OCI-LY3 (cell line): ENCODE data around the gene CTTNBP2NL.

Experiments used
- EZH2phosphoT487 ChIP-seq: fragments of 200-600 bp; shearing (Covaris generic); IDR thresholded peaks from 2 replicates; pipeline ENCODE4 v1.6.1; 2018; ENCODE audit warnings: antibody characterized with exemption, mixed run types, low read depth
- TF ChIP-seq, protein P1 (sequence below): fragments of 200-600, 300-600 bp; sonication (generic); IDR thresholded peaks from 2 replicates; pipeline ENCODE4 v1.5.1; 2014; ENCODE audit warnings: antibody characterized with exemption, low read length, low read depth

DNA sequence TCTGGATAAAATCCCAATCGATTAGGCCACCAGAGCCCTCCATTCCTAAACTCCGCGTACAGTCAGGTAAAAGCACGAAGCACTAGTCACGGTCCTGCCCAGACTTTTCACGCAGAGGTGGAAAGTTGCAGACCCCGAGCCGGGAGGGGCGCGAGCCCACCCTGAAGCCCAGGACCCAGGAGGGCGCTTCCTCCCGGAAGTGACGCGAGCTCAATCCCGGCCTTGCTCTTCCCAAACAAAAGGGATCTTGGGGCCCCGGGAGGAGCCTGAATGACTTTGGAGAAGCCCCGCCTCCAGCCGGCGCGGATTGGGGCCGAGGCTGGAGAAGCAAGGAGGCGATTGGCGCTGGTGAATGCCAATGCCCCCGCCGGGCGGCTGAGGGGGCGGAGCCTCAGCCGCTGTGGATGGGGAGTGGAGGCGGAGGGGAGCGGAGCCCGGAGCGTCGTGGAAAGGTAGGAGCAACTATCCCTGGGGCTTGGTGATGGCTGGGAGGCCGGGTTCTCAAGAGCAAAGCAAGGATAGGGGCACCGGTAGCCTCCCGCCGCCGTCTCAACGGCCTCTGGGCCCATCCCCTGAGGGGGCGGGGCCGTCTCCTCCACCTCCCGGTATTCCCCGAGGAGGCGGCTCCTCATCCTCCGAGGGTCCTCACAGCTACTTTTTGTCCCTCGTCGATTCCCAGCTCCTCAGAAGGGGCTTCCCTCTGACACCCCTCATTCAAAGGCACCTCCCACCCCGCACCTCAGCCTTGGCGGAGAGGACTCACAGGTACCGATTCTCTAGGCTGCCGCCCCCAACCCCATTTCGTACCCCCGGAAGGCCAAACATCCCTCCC is at the start of gene CTTNBP2NL:
- TF ChIP-seq, protein P1, sequence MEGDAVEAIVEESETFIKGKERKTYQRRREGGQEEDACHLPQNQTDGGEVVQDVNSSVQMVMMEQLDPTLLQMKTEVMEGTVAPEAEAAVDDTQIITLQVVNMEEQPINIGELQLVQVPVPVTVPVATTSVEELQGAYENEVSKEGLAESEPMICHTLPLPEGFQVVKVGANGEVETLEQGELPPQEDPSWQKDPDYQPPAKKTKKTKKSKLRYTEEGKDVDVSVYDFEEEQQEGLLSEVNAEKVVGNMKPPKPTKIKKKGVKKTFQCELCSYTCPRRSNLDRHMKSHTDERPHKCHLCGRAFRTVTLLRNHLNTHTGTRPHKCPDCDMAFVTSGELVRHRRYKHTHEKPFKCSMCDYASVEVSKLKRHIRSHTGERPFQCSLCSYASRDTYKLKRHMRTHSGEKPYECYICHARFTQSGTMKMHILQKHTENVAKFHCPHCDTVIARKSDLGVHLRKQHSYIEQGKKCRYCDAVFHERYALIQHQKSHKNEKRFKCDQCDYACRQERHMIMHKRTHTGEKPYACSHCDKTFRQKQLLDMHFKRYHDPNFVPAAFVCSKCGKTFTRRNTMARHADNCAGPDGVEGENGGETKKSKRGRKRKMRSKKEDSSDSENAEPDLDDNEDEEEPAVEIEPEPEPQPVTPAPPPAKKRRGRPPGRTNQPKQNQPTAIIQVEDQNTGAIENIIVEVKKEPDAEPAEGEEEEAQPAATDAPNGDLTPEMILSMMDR = no peak
- TF ChIP-seq EZH2phosphoT487 = no peak
